ENCODE results near the gene SSBP2. TPM values are rescaled to one million over a fixed set of nuclear protein-coding genes. Genes with fewer than 3 reads are reported as not detected.
"Not testable (repeated sequence)": the region's sequence is repeated elsewhere in the genome, so short reads cannot be mapped to it uniquely, and the experiment has no call there.

Gene SSBP2
- total RNA-seq, 3 donors from 2014 or later = 65.5 to 110 (median 76.6) TPM

DNA sequence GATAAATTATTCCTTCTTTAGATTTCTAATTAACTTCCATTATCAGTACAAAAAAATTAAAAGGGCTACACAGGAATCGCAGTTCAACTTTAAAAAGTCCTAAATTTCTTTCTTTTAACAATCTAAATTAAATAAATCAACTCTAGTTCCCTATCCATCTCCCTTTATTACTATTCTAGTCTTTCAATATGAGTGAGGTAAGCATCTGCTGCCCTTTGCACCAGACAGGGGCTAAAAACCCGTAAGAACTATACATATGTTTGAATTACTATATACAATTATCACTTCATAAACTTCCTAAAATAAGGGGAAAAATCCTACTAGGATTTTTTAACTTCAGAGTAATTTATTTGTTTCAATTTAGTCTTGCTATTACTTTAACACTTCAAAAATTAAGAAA lies 145.6 kb downstream of the SSBP2 start:
- DNase-seq (ENCODE audit: low spot score in 2 of 2) = no peak
- intact Hi-C loops (cut with DNase I; ENCODE audit: low total_unique reads) = loop anchor here (5.0 kb wide), 1 partner anchor 527 kb away; no protein-coding TSS in a partner anchor

DNA sequence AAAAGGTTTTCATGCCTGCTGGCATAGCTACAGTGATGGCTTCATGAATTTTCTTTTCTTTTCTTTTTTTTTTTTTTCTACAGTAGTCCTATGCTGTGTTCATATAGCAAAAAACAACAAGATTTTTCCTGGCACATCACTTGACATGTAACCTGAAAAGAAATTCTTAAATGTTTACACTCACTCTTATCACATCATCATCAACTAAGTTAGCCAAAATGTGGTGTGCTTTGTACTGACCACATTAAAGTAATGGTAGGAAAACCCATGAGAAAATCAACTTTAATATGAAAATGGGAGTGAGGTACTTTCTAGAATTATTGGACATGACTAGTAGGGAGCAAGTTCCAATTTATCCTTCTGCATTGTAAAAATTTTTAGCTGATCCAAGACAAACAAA lies 146.7 kb downstream of the SSBP2 start:
- H3K36me3 ChIP-seq = no peaks in the 10 kb centered on the region
- no peak for TF ChIP-seq POLR2AphosphoS5 (IDR thresholded peaks at IDR 0.05)
- TF ChIP-seq, protein P1, sequence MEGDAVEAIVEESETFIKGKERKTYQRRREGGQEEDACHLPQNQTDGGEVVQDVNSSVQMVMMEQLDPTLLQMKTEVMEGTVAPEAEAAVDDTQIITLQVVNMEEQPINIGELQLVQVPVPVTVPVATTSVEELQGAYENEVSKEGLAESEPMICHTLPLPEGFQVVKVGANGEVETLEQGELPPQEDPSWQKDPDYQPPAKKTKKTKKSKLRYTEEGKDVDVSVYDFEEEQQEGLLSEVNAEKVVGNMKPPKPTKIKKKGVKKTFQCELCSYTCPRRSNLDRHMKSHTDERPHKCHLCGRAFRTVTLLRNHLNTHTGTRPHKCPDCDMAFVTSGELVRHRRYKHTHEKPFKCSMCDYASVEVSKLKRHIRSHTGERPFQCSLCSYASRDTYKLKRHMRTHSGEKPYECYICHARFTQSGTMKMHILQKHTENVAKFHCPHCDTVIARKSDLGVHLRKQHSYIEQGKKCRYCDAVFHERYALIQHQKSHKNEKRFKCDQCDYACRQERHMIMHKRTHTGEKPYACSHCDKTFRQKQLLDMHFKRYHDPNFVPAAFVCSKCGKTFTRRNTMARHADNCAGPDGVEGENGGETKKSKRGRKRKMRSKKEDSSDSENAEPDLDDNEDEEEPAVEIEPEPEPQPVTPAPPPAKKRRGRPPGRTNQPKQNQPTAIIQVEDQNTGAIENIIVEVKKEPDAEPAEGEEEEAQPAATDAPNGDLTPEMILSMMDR (IDR thresholded peaks at IDR 0.05) = no peak
- TF ChIP-seq POLR2A (IDR thresholded peaks at IDR 0.05) = no peak
- no peak overlapping the region for H3K4me3 ChIP-seq
- no peaks in the 10 kb centered on the region for H3K4me1 ChIP-seq
- DNase-seq (ENCODE audit: low spot score in 2 of 2) = no peak
- no peaks in the 10 kb centered on the region for H3K27me3 ChIP-seq
- intact Hi-C loops (cut with DNase I; ENCODE audit: low total_unique reads) = no loop called here
- no peak overlapping the region for H3K27ac ChIP-seq
- H3K9me3 ChIP-seq = no peaks in the 10 kb centered on the region

More for the DNA sequence above, 145.6 kb downstream of the SSBP2 start:
- Histone ChIP-seq H3K27me3 (no peaks in the 10 kb centered on the region), H3K27ac (no peak overlapping the region), H3K9me3 (peaks cover 7 to 8% of the 10 kb centered on the region in 2 donors), H3K4me1 (no peaks in the 10 kb centered on the region), H3K36me3 (no peaks in the 10 kb centered on the region), H3K4me3 (no peak overlapping the region)
- TF ChIP-seq POLR2AphosphoS5 (IDR thresholded peaks at IDR 0.05) (no peak), POLR2A (IDR thresholded peaks at IDR 0.05) (no peak)
- TF ChIP-seq, protein P1 (IDR thresholded peaks at IDR 0.05) = no peak

DNA sequence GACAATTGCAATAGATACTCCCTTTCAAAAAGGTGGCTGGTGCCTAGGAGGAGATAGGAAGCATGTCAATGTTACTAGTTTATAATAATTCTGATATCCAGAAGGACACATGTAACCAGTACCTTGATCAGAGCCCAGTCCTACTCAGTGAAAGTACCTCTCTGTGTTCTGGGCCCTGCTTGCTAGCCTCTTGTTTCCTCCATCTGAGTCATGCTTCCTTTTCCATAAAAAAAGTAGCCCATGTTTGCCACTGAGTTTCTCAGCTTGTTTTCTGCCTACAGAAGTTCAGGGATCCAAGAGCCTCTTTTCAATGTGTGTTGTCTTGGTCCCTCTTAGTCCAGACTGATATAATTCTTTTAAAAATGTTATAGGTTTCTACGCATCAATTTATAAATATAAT lies 149.0 kb downstream of the SSBP2 start:
- intact Hi-C loops (cut with DNase I; ENCODE audit: low total_unique reads) = no loop called here
- TF ChIP-seq, protein P1 (IDR thresholded peaks at IDR 0.05) = no peak
- no peak for TF ChIP-seq POLR2AphosphoS5 (IDR thresholded peaks at IDR 0.05)
- no peak for TF ChIP-seq POLR2A (IDR thresholded peaks at IDR 0.05)
- Histone ChIP-seq H3K4me1 (no peaks in the 10 kb centered on the region), H3K36me3 (no peaks in the 10 kb centered on the region), H3K4me3 (no peak overlapping the region), H3K27ac (no peak overlapping the region), H3K9me3 (peaks cover 0 to 9% of the 10 kb centered on the region in 2 donors), H3K27me3 (no peaks in the 10 kb centered on the region)
- no peak for DNase-seq (ENCODE audit: low spot score in 2 of 2)

DNA sequence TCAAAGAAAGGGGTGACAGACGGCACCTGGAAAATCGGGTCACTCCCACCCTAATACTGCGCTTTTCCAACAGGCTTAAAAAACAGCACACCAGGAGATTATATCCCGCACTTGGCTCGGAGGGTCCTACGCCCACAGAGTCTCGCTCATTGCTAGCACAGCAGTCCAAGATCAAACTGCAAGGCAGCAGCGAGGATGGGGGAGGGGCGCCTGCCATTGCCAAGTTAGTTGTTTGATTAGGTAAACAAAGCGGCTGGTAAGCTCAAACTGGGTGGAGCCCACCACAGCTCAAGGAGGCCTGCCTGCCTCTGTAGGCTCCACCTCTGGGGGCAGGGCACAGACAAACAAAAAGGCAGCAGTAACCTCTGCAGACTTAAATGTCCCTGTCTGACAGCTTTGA lies 158.8 kb downstream of the SSBP2 start:
- H3K27me3 ChIP-seq; H3K4me3 ChIP-seq; H3K27ac ChIP-seq; DNase-seq (ENCODE audit: low spot score in 2 of 2); H3K36me3 ChIP-seq; H3K4me1 ChIP-seq; intact Hi-C loops (cut with DNase I; ENCODE audit: low total_unique reads): not testable (repeated sequence)
- H3K9me3 ChIP-seq = peaks cover 8 to 11% of the 10 kb centered on the region in 2 donors

DNA sequence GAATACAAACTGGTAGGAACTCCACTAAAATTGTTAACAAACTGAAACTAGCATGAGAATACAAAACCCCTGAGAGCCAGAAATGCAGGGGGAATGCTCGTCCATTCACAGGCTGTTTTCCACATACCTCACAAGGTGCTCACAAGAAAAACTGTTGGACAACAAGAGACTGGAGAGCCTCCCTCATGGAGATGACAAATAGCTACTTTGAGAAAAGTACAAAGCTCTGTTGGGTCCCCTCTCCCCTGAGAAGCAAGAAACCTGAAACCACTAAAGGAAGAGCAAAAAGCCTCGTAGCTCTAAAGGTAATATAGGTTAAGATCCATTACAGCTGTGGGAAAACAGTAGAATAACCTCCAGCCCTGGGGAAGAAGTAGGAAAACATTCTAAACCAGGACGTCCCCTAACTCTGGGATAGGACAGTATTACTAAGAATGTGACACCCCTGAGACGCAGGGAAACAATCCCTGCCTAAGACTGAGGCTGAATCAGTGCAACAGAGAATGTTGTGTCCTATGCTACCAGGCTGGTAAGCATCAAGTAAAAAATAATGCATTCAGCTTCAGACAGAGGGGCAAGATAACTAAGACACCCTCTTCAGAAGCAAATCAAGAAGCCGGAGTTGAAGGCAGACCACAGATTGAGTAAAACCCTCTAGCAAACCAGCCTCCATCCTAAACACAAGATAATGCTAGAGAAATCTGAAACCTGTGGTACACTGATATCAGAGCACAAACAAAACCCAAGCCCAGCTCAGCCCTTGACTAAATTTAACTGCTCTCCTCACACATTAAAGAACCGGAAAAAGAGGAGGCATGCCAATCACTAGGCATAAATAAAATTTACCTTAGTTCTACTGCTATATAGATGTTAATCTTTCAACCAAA lies 160.2 kb downstream of the SSBP2 start:
- intact Hi-C loops (cut with DNase I; ENCODE audit: low total_unique reads) = no loop called here
- Histone ChIP-seq H3K4me1 (no peaks in the 10 kb centered on the region), H3K36me3 (no peaks in the 10 kb centered on the region), H3K27me3 (no peaks in the 10 kb centered on the region), H3K9me3 (peaks cover 8 to 11% of the 10 kb centered on the region in 2 donors), H3K27ac (no peak overlapping the region), H3K4me3 (no peak overlapping the region)
- TF ChIP-seq, protein P1 (IDR thresholded peaks at IDR 0.05) = no peak
- TF ChIP-seq POLR2AphosphoS5 (IDR thresholded peaks at IDR 0.05) (no peak), POLR2A (IDR thresholded peaks at IDR 0.05) (no peak)
- no peak for DNase-seq (ENCODE audit: low spot score in 2 of 2)
